Upper lobe of right lung (tissue), 1 donor: ENCODE results near the gene CPLX3. TPM values are rescaled to one million over a fixed set of nuclear protein-coding genes. Genes with fewer than 3 reads are reported as not detected.

Experiments used
- ATAC-seq: fragments of 200-7000 bp; cut with Tn5 transposase; one replicate; pipeline ENCODE4 v1.9.1; 2020; ENCODE audit warnings: mild to moderate bottlenecking, moderate library complexity
- DNase-seq: peaks from one replicate; pipeline ENCODE4 v3.0.0-alpha.2; 2020
- H3K27ac ChIP-seq: fragments of 200-600 bp; one replicate; pipeline ENCODE4 v1.8.0; 2022
- H3K27me3 ChIP-seq: fragments of 200-600 bp; one replicate; pipeline ENCODE4 v1.8.0; 2022; ENCODE audit warnings: mild to moderate bottlenecking
- H3K36me3 ChIP-seq: fragments of 200-600 bp; one replicate; pipeline ENCODE4 v1.8.0; 2022
- H3K4me1 ChIP-seq: fragments of 200-600 bp; one replicate; pipeline ENCODE4 v1.8.0; 2022
- H3K4me3 ChIP-seq: fragments of 200-600 bp; one replicate; pipeline ENCODE4 v1.8.0; 2022; ENCODE audit warnings: mild to moderate bottlenecking
- H3K9me3 ChIP-seq: fragments of 200-600 bp; one replicate; pipeline ENCODE4 v1.8.0; 2022
- CTCF ChIP-seq: fragments of 200-600 bp; IDR thresholded peaks from one replicate; pipeline ENCODE4 v1.8.0; 2022; ENCODE audit warnings: antibody characterized with exemption
- intact Hi-C: fragments of 100-400 bp; cut with DNase I; formaldehyde crosslinking; loops from one replicate; pipeline ENCODE4 v1.11.0; 2022
- total RNA-seq: library from RNA; stranded (reverse); fragmentation: NEBNext Ultra II Directional; extraction: Animal tissue kit (Norgen Biotek cat#: 25700); gene quantifications from one replicate; pipeline ENCODE4 v1.2.1, GENCODE V29; 2021
- donor health status: DM: no; HTN: yes; CAD: no; lungs with severe emphysema.

CPLX3 gene
- total RNA-seq, 1 donor from 2014 or later, result not detected

- peak; percentile 78 for ATAC-seq
- Histone ChIP-seq H3K9me3 (no peaks in the 10 kb centered on the region), H3K27ac (no peak overlapping the region), H3K4me1 (no peaks in the 10 kb centered on the region), H3K4me3 (no peak overlapping the region), H3K27me3 (no peaks in the 10 kb centered on the region), H3K36me3 (peaks cover 15% of the 10 kb centered on the region)
- intact Hi-C loops, result no loop called here
- DNase-seq, result peak; percentile 82
- peak; percentile 68 for TF ChIP-seq CTCF
These were observed 8.9 kb downstream of the CPLX3 start for GRCh38 chr15:74835312-74835823.

GRCh38 chr15:74836846-74837245 lies 10.4 kb downstream of the CPLX3 start:
- no peak for DNase-seq
- H3K27me3 ChIP-seq, result no peaks in the 10 kb centered on the region
- H3K4me1 ChIP-seq, result peaks cover 3% of the 10 kb centered on the region
- ATAC-seq, result no peak
- intact Hi-C loops, result no loop called here
- peaks cover 15% of the 10 kb centered on the region for H3K36me3 ChIP-seq
- no peak overlapping the region for H3K4me3 ChIP-seq
- no peak for TF ChIP-seq CTCF
- no peaks in the 10 kb centered on the region for H3K9me3 ChIP-seq
- no peak overlapping the region for H3K27ac ChIP-seq

GRCh38 chr15:74837482-74838136 lies 11.2 kb downstream of the CPLX3 start:
- ATAC-seq (no peak), DNase-seq (no peak)
- H3K4me1 ChIP-seq, result peaks cover 9% of the 10 kb centered on the region
- intact Hi-C loops, result no loop called here
- H3K27me3 ChIP-seq, result no peaks in the 10 kb centered on the region
- H3K9me3 ChIP-seq, result no peaks in the 10 kb centered on the region
- TF ChIP-seq CTCF, result no peak
- no peak overlapping the region for H3K27ac ChIP-seq
- peaks cover 15% of the 10 kb centered on the region for H3K36me3 ChIP-seq
- no peak overlapping the region for H3K4me3 ChIP-seq

GRCh38 chr15:74838137-74838516 lies 11.7 kb downstream of the CPLX3 start:
- DNase-seq (no peak), ATAC-seq (no peak)
- intact Hi-C loops, result no loop called here
- Histone ChIP-seq H3K4me1 (peaks cover 9% of the 10 kb centered on the region), H3K27ac (no peak overlapping the region), H3K27me3 (no peaks in the 10 kb centered on the region), H3K36me3 (peaks cover 15% of the 10 kb centered on the region), H3K4me3 (no peak overlapping the region), H3K9me3 (no peaks in the 10 kb centered on the region)
- TF ChIP-seq CTCF, result no peak

- peaks cover 15% of the 10 kb centered on the region for H3K36me3 ChIP-seq
- intact Hi-C loops, result no loop called here
These were observed 12.5 kb downstream of the CPLX3 start for GRCh38 chr15:74838746-74839525.

More at GRCh38 chr15:74838746-74839525, 12.5 kb downstream of the CPLX3 start:
- Histone ChIP-seq H3K4me3 (no peak overlapping the region), H3K27ac (no peak overlapping the region), H3K9me3 (no peaks in the 10 kb centered on the region), H3K27me3 (no peaks in the 10 kb centered on the region), H3K4me1 (peaks cover 16% of the 10 kb centered on the region)
- DNase-seq (no peak), ATAC-seq (no peak)
- TF ChIP-seq CTCF, result no peak
